LNCaP clone FGC (cell line): Measurements from ENCODE around the gene LZTR1.
"Not testable (repeated sequence)": the region's sequence is repeated elsewhere in the genome, so short reads cannot be mapped to it uniquely, and the experiment has no call there.

ENCODE experiments used
- DNase-seq: peaks from one replicate; pipeline ENCODE4 v3.0.0-alpha.2; 2011; ENCODE audit warnings: low read depth
- H3K4me3 ChIP-seq: 2 replicates; pipeline ENCODE4 v1.5.1; 2011; ENCODE audit warnings: mild to moderate bottlenecking, low read depth, low read length, control low read depth
- TF ChIP-seq, protein P1 (sequence below): IDR thresholded peaks from 2 replicates; pipeline ENCODE4 v1.5.1; 2012; ENCODE audit warnings: mild to moderate bottlenecking; ENCODE audit not compliant: control insufficient read depth, insufficient read depth; ENCODE audit errors: extremely low read depth

LZTR1 gene

DNA sequence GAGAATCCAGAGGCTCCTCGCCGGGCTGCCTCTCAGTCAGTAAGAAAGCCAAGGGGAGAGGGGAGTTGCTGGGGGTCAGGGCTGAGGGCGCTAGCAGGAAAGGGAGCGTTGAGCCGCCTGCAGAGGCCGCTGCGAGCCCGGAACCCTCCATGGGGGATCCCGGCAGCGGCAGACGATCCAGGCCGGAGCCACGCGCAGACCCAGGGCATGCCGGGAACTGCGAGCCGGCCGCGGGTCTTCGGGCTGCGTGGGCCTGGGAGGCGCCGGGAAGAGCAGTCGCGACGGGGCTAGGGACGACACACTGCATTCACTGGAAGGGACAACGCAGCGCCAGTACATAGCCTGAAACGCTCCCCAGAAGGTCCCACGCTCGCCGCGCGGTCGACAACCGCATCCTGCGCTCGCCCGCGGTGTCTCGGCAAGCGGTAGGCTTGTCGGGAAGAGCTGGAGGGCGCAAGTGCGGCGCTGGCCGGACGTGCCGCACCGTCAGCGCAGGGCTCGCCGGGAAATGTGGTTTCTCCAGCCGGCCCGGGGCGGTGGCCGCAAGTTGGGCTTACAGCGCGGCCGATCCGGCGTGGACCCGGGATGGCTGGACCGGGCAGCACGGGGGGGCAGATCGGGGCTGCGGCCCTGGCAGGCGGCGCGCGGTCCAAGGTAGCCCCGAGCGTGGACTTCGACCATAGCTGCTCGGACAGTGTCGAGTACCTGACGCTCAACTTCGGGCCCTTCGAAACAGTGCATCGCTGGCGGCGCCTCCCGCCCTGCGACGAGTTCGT lies at the start of gene LZTR1:
Gene LZTR1, plus strand, starts transcription at position 511 of the 776 bp plus-strand sequence. Its CDS starts 75 bp downstream, at position 586.
- no peak for DNase-seq
- TF ChIP-seq, protein P1, sequence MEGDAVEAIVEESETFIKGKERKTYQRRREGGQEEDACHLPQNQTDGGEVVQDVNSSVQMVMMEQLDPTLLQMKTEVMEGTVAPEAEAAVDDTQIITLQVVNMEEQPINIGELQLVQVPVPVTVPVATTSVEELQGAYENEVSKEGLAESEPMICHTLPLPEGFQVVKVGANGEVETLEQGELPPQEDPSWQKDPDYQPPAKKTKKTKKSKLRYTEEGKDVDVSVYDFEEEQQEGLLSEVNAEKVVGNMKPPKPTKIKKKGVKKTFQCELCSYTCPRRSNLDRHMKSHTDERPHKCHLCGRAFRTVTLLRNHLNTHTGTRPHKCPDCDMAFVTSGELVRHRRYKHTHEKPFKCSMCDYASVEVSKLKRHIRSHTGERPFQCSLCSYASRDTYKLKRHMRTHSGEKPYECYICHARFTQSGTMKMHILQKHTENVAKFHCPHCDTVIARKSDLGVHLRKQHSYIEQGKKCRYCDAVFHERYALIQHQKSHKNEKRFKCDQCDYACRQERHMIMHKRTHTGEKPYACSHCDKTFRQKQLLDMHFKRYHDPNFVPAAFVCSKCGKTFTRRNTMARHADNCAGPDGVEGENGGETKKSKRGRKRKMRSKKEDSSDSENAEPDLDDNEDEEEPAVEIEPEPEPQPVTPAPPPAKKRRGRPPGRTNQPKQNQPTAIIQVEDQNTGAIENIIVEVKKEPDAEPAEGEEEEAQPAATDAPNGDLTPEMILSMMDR = peak; percentile 59
- H3K4me3 ChIP-seq = peak within 1 kb of the TSS; percentile 91

DNA sequence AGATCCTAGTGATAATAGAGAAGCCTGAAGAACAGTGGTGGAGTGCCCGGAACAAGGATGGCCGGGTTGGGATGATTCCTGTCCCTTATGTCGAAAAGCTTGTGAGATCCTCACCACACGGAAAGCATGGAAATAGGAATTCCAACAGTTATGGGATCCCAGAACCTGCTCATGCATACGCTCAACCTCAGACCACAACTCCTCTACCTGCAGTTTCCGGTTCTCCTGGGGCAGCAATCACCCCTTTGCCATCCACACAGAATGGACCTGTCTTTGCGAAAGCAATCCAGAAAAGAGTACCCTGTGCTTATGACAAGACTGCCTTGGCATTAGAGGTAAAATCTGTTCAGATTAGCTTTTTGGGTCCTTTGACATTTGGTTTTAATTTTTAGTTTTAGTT lies 48.2 kb upstream of the LZTR1 start:
- TF ChIP-seq, protein P1 = no peak
- no peak for DNase-seq
- H3K4me3 ChIP-seq = no peak overlapping the region

DNA sequence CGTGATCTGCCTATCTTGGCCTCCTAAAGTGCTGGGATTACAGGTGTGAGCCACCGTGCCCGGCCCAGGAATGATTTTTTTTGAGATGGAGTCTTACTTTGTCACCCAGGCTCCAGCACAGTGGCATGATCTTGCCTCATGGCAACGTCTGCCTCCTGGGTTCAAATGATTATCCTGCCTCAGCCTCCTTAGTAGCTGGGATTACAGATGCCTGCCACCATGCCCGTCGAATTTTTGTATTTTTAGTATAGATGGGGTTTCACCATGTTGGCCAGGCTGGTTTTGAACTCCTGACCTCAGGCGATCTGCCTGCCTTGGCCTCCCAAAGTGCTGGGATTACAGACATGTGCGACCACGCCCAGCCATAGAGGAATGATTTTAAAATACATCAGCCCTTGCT lies 47.0 kb upstream of the LZTR1 start:
- DNase-seq, H3K4me3 ChIP-seq: not testable (repeated sequence)

DNA sequence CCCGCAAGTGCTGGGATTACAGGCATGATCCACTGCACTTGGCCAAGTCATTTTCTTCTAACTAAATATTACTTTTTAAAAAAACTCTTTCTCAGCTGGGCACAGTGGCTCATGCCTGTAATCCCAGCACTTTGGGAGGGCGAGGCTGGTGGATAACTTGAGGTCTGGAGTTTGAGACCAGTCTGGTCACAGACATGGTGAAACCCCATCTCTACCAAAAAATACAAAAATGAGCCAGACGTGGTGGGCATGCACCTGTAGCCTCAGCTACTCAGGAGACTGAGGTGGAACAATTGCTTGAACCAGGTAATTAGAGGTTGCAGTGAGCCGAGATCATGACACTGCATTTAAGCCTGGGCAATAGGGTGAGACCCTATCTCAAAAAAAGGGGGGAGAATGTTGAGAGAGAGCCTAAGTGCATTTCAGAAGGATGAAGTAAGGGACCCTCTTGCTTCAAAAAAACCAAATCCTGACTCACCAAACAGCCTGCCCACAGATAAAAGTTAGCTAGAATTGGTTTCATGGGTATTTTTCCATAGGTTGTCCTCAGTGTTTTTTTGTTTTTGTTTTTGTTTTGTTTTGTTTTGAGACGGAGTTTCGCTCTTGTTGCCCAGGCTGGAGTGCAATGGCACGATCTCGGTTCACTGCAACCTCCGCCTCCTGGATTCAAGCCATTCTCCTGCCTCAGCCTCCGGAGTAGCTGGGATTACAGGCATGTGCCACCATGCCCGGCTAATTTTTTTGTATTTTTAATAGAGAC lies 46.1 kb upstream of the LZTR1 start:
- DNase-seq, H3K4me3 ChIP-seq: not testable (repeated sequence)

DNA sequence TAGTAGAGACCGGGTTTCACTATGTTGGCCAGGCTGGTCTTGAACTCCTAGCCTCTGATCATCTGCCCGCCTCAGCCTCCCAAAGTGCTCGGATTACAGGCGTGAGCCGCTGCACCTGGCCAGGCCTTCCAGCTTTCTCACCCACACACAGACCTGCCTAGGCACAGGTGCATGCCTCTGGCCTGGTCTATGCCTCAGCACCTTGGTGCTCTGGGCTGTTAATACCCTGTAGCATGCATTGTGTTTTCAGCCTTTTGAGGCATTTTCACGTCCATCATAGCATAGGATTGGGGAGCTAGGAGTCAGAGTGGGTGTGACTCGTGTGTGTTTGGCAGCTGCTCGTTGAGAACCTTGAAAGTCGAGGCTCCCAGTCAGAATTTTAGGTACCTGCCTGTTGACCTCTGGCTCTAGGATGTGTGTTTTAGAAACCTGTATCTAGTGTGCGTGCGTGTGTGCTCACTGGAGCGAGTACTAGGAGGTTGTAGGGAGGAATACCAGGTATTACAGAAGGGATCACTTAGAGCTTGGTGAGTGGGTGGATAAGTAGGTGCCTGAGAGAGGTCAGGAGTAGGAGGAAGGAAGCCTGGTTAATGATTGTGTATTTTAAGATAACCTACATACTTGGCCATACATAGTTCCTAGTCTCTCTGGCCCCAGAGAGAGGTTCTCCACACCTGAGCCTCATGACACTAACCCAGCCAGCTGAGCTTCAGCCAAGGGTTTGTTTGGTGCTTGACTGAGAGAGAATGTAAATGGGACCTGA lies 44.9 kb upstream of the LZTR1 start:
- no peak overlapping the region for H3K4me3 ChIP-seq
- peak; percentile 60 for DNase-seq
- TF ChIP-seq, protein P1 = no peak

DNA sequence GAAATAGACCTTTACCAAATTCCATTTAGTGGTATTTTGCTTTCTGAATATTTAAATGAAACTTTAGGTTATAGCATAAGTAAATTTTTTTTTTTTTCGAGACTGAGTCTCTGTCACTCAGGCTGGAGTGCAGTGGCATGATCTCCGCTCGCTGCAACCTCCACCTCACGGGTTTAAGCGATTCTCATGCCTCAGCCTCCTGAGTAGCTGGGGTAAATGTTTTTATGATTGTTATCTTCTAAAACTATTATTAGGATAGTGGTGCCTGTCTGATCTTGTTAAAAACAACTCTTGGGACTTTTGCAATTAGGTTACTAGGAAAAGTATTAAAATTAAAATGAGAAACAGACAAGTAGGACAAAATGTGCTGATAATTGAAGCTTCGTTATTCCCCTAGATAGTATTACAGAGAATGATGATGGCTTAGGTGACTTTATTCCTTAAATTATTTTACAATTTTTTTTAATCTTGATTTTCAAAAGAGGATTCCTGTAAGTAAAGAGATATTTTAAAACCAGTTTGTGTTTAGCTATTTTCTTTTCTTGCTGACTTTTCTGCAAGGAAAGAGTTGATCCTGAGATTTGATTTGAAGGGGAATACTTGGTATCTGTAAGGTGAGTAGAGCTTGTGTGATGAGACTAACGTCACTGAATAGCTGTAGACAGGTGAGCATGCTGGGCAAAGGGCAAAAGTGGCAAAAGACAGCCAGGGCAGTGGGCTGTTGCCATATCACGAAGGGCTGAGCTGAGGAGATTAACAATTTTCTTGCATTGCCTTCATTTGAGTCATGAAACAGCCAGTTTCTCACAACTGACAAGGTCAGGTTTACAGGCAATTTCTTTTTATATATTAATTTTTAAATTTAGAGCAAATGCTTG lies 44.1 kb upstream of the LZTR1 start:
- no peak for DNase-seq
- no peak overlapping the region for H3K4me3 ChIP-seq
- TF ChIP-seq, protein P1 = no peak

DNA sequence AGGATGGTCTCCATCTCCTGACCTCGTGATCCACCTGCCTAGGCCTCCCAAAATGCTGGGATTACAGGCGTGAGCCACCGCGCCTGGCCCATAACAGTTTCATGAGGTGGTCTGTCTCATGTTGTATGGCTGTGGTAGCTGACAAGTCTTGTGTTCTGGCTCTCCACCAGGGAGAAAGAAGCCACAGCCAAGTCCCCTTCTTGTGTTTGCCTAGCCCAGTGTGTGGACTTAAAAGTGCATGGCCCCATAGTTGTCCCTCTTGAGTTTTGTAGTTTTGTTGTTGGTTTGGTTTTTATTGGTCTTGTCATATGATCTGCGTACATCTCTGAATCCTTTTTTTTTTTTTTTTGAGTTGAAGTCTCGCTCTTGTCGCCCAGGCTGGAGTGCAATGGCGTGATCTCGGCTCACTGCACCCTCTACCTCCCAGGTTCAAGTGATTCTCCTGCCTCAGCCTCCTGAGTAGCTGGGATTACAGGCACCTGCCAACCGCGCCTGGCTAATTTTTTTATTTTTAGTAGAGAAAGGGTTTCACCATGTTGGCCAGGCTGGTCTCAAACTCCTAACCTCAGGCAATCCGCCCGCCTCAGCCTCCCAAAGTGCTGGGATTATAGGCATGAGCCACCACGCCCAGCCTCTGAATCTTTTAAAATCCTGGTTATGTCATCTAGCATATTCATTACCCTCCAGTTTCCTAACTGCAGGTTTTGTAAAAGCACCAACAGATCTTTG lies 42.5 kb upstream of the LZTR1 start:
- DNase-seq = not testable (repeated sequence)

More for the DNA sequence above, 42.5 kb upstream of the LZTR1 start:
- H3K4me3 ChIP-seq = not testable (repeated sequence)
